Stimulated activated CD8-positive, alpha-beta memory T cell treated with anti-CD3 and anti-CD28 coated beads, Interleukin-12 subunit alpha, Interleukin-12 subunit beta, amount 100 ng/mL, for 4 hours (primary cell): ENCODE measurements around the gene GPC3.
"Not testable (repeated sequence)": the region's sequence is repeated elsewhere in the genome, so short reads cannot be mapped to it uniquely, and the experiment has no call there.

Experiments
- DNase-seq: peaks from one replicate; pipeline ENCODE4 v3.0.0-alpha.2; 2020; ENCODE audit warnings: low read depth

Gene GPC3

GRCh38 chrX:133646719-133647116, 338.7 kb downstream of the GPC3 start:
- DNase-seq = no peak

DNA sequence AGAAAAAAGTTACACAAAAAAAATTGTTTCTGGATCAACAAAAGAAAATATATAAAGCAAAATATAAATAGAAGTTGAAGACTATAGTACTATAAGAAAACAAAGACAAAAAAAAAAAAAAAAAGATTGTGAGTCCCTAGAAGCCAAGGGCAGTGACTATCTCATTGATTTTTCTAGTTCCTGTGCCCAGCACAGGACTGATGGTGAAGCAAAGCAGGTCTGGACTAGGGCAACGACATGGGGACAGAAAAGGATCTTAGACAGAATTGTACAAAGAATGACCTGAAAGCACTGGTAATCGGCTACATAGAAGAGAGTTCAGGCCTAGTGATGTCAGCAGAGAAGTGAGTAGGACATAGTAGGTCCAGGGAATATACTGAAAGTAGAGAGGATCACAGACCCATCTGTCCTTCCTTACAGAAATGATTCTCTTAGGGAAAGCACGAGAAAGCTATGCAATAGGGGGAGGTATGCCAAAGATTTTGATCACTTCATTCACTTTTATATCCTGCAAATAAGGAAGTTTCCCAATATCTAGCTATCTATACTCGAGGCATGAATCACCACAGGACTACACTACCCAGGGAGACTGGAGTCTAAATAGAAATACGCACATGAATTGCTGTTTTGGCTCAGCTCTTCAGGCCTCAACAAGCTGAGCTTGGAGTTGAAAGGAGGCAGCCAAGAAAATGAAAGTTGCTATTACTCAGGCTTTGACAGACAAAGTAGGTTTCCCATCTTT, 339.2 kb downstream of the GPC3 start:
- no peak for DNase-seq

DNA sequence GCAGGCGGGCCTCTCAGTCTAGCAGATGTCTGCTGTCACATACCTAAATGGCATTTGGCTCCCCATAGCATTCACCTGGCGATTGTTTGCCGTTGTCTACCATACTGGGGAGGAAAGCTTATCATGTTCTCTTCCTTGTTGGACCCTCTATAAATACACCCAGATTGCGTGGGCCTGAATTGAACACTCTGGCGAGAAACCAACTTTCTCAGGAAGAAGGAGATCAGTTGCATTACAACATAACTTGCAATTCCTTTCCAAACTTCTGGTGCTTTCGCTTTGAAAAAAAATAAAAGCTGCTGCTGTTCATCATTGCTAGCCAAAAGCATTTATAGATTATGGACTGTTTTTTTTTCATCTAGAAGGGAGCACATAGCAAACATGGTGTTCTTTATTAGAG, 340.1 kb downstream of the GPC3 start:
- DNase-seq = no peak

DNA sequence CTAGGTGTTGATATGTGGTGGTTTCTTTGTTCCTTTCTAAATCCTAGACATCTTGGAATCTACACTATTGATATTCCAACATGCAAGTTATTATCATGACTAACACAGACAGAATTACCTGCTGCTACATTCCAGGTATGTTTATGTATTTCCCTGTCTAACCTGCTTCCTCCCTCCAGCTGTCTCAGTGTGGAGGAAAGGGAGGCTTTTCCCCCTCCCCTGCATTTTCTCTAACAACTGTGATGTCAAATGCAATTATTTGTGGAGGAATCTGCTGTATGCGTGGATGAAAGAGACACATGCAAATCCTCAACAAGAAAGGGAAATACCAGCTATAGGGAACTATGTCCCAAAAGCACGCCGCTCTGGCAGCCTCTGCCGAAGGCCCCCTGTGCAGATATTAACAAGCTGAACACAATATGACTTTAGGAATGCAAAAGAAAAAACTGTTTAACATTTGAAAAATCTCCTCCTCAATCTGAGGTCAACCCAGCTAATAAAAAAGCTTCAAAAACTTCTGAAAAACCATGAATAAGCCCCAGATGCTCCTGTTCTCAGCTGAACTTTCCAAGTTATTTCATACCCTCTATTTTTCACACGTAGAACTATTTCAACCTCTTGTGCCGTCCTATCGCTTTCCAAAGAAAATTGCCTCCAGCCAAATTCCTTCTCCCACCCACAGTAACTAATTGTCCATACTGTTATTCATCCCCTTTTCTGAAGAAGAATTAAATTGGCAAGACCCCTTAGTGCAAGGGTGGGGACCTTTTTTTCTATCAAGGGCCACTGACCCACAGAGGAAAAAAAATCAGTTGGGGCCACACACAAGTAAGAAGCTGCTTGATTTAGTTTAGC, 345.0 kb downstream of the GPC3 start:
- DNase-seq = no peak

DNA sequence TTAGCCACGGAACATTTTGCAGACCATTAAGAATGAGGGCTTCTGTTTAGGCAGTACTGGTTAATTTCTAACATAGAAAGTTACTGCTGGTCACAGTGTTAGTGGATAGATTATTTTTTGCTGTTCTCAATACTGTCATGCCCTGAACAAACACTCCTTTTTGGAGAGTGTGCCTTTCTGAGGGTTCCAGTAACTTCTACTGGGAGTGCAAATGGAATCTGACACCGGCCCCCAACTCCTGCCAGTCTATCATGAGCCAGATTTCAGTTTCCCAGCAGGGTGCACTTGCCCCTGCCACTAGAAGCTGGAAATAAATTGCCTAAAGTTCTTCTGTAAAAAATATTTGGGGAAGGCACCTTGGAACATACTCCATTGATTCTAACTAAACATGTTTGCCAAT, 345.7 kb downstream of the GPC3 start:
- DNase-seq = no peak

GRCh38 chrX:133638285-133638684, 347.1 kb downstream of the GPC3 start:
- no peak for DNase-seq

DNA sequence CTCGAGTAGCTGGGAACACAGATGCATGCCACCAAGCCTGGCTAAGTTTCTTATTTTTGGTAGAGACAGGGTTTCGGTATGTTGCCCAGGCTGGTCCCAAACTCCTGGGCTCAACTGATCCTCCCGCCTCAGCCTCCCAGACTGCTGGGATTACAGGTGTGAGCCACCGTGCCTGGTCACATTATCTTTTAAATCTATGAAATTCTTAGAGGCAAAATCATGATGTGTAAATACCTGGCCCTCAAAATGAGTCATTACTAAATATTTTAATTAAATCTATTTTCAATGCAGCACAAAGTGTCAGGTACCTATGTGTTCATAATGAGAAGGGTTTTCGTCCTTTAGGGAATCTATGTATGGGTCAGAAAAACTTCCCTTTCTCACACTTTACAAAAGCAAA, 347.6 kb downstream of the GPC3 start:
- DNase-seq = no peak

DNA sequence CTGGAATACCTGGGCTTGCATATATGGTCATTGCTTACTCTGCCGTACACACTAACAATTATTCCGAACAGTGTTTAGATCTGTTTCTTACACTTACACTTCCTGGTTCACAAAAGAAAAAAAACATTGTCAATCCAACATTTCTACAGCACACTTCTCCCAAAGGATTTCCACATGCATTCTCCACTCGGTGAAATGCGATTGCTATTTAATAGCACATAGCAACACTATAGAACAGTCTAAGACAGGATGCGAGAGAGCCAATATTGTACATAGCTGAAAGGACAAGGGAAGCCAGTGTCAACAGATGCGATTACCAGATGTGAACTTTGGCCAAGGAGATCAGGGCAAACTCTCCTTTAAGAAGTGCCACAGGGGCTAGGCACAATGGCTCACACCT, 349.4 kb downstream of the GPC3 start:
- DNase-seq = no peak

DNA sequence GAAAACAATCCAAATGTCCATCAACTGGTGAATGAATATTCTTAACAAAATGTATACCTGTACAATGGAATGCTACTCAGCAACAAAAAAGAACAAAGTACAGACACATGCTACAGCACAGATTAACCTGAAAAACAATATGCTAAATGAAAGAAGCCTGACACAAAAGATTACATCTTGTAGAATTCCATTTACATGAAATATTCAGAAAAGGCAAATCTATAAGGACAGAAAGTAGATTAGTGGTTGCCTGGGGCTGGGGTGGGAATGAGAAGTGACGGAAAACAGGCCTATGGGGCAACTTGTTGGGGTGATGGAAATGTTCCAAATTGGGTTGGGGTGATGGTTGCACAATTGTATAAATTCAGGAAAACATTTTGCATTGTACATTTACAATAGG, 351.0 kb downstream of the GPC3 start:
- no peak for DNase-seq

DNA sequence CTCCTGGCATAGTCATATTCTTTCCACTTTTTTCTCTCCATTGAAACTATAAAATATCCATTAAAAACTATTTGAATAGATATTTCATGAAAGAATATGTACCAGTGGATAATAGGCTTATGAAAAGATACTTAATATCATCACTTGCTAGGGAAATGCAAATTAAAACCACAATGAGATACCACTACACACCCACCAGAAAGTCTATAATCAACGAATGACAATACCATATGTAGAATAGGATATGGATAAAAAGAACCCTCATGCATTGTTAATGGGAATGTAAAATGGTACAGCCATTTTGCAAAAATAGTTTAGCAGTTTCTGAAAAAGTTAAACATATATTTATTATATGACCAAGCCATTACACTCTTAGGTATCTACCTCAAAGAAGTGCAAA, 351.4 kb downstream of the GPC3 start:
- DNase-seq = no peak

DNA sequence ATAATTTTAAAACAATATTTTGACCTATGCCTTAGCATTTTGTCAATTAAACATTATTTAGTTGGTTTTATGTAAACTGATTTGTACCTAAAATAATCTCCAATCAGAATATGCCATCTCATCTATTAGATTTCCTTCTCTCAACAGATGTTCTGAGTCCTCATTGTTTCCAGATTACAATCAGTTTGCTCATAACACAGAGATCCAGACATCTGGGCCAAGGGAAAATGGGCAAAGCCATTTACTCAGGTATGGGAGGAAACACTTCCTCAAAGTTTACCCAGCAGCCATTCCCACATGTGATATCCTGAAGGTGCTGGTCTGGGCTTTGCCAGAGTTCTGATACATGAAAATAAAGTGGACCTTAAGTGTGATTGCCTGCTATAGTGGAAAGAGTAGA, 352.2 kb downstream of the GPC3 start:
- no peak for DNase-seq

- no peak for DNase-seq
Measured at GRCh38 chrX:133630362-133630761, 355.0 kb downstream of the GPC3 start.

- no peak for DNase-seq
Measured at GRCh38 chrX:133627673-133628072, 357.7 kb downstream of the GPC3 start.

GRCh38 chrX:133621384-133621783, 364.0 kb downstream of the GPC3 start:
- DNase-seq = not testable (repeated sequence)

- no peak for DNase-seq
Measured at GRCh38 chrX:133611676-133612075, 373.7 kb downstream of the GPC3 start.

- DNase-seq = no peak
Measured at GRCh38 chrX:133610056-133610455, 375.3 kb downstream of the GPC3 start.

GRCh38 chrX:133609166-133609565, 376.2 kb downstream of the GPC3 start:
- no peak for DNase-seq

GRCh38 chrX:133608406-133608805, 377.0 kb downstream of the GPC3 start:
- DNase-seq = no peak

- DNase-seq = no peak
Measured at GRCh38 chrX:133607419-133608348, 377.7 kb downstream of the GPC3 start.

GRCh38 chrX:133606990-133607389, 378.4 kb downstream of the GPC3 start:
- no peak for DNase-seq

DNA sequence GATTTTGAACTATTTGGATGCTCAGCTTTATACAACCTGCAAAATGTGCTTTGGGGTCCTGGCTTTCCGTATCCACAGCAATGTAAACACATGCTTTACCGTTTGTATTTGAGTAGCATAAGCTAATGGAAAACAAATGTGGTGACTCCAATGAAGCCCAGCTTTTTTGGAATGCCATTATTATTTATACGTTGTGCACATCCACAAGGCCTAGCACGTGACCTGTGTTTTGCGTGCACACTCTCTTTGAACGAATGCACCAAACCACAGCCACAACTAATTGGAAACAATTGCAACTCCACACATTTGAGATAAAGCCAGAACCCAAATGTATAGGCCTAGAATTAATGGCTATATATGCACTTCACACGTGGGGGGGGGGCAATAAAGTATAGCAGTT, 380.6 kb downstream of the GPC3 start:
- no peak for DNase-seq

GRCh38 chrX:133602881-133603280, 382.5 kb downstream of the GPC3 start:
- no peak for DNase-seq
